Amniotic stem cell (primary cell): ENCODE measurements around the gene CYP2D6.
"Not testable (repeated sequence)": the region's sequence is repeated elsewhere in the genome, so short reads cannot be mapped to it uniquely, and the experiment has no call there.

ENCODE experiments used
- DNase-seq: peaks from one replicate; lab custom pipeline; 2025; lab: John Stamatoyannopoulos, UW

The CYP2D6 gene

DNA sequence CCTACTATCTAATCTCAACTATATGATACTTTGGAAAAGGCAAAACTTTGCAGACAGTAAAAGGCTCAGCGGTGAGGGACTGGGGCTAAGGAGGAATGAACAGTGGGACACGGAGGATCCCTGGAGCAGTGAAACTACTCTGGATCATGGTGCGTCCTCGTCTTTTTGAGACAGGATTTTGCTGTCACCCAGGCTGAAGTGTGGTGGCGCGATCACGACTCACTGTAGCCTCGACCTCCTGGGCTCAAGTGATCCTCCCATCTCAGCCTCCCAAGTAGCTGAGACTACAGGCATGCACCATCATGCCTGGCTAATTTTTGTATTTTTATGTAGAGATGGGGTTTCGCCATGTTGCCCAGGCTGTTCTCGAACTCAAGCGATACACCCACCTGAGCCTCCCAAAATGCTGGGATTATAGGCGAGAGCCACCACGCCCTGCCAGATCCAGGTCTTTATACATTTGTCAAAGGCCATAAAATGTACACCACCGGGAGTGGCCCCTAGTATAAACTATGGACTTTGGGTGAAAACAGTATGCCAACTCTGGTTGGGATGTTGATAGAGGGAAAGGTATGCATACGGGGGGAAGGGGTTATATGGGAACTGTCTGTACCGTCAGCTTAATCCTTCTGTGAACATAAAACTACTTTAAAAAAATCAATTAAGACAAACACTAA, 28.0 kb upstream of the CYP2D6 start:
- no peak for DNase-seq

DNA sequence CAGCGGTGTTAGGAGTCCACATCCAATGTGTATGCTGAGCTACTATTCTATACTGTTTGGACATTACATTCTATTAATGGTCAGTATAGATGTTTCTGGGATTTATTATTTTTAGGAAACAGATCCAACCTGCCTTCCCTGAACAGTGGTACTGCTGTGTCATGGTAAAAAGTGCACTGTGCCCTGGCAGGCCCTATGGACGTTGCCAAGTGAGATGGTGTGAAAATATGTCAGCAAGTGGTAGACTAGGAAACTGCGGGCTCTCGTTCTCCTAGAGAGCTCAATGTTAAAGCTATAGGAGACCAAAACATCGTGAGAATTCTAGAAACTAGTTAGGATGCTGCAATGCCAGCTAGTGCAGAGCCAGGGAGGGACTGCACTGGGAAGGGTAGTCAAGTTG, 26.0 kb upstream of the CYP2D6 start:
- no peak for DNase-seq

DNA sequence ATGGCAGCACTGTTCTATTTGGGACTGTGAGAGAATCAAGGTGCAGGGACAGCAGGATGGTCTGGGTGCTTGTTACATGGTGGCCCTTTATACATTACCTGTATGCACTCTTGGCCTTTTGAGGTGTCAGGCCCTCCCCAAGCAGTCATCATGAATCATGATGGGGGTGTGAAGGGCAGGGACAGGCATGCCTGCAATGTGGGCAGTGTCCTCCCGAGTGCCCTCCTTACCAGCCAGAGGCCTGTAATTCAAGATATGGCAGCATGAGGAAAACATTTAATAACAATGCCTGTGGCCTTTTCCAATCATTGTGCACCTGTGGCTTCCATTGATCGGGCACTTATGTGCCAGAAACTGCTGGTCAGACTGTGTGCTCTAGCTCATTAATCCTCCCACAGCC, 25.5 kb upstream of the CYP2D6 start:
- no peak for DNase-seq

DNA sequence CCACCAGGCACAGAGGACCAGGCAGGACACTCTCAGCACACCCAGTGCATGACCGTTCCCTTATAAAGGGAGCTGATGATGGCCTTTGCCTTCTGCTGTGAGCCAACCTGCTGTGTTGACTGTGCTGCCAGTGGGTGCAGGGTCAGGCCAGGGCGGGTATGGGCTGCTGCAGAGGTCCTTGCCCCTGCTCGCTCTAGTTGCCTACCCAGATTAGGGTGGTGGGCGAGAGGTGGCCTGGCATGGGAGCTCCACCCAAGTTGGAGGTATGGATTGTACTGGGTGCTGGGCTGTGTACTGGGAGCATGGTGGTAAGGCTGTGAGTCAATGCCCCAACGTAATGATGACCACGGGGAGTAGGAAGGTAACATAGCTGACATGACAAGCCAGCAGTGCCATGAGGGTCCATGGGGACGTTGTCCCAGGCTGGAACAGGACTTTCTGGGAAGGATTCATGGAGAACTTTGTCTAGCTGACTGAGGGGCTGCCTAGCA, 24.5 kb upstream of the CYP2D6 start:
- DNase-seq = no peak

DNA sequence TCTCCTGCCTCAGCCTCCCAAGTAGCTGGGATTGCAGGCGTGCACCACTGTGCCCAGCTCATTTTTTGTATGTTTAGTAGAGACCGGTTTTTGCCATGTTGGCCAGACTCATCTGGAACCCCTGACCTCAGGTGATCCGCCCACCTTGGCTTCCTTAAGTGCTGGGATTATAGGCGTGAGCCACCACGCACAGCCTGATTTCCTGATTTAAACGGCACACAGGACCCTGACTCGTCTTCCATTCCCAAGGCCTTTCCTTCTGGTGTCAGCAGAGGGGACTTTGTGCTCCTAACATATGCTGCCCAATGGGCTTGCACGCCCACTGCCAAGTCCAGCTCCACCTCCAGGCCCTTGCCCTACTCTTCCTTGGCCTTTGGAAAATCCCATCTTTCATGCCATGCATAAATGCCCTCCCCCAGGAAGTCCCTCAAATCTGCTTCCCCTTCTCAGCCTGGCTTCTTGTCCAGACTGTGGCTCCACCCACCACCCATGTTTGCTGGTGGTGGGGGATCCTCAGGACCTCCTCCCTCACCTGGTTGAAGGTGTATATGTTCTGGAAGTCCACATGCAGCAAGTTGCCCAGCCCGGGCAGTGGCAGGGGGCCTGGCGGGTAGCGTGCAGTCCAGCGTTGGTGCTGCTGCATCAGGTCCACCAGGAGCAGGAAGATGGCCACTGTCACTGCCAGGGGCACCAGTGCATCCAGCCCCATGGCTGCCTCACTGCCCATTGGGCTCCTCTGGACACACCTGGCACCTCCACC, 23.9 kb upstream of the CYP2D6 start:
- no peak for DNase-seq

DNA sequence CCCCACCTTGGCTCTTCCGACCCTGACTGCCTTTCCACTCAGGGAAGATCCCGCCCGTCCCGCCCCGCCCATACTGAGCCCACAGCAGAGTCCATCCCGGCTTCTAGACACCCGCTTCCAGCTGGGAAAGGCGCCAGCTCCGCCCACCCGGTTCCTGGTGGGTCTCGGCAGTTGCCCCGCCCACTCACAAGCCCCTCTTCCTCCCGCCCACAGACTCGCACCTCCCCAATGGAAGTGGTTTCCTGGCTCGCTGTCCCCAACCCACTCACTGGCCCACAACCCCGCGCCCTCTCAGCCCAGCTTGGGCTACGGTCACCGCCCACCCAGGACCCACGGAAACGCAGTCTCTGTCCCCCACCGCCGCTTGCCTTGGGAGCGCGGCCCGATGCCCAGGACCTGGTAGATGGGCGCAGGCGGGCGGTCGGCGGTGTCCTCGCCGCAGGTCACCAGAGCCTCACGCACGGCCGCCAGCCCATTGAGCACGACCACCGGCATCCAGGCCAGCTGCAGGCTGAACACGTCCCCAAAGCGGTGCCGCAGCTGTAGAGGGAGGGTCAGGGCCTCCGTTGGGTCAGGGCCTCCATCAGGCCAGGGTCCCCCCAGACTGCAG, 22.2 kb upstream of the CYP2D6 start:
- DNase-seq = no peak

DNA sequence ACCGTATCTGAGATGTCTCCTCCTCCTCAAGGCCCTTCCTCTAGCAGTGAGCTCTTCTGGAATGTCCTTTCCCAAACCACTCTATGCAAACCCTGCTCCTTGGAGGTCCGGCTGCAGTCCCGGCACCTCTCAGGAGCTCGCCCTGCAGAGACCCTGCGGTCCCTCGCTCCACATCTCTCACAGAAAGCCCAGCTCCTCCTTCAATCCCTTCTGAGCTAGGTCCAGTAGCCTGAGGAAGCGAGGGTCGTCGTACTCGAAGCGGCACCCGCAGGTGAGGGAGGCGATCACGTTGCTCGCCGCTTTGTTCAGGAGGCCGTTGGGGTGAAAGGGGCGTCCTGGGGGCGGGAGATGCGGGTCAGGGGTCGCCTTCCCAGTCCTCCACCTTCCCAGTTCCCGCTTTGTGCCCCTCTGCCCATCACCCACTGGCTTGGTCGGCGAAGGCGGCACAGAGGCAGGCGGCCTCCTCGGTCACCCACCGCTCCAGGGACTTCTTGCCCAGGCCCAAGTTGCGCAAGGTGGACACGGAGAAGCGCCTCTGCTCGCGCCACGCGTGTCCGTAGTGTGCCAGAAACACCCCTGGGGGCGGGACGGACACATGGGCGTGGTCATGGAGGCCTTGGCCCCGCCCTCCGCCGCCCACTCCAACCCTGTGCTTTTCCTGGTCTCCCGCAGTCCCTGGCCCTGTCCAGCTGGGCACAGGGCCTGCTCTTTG, 21.5 kb upstream of the CYP2D6 start:
- no peak for DNase-seq

DNA sequence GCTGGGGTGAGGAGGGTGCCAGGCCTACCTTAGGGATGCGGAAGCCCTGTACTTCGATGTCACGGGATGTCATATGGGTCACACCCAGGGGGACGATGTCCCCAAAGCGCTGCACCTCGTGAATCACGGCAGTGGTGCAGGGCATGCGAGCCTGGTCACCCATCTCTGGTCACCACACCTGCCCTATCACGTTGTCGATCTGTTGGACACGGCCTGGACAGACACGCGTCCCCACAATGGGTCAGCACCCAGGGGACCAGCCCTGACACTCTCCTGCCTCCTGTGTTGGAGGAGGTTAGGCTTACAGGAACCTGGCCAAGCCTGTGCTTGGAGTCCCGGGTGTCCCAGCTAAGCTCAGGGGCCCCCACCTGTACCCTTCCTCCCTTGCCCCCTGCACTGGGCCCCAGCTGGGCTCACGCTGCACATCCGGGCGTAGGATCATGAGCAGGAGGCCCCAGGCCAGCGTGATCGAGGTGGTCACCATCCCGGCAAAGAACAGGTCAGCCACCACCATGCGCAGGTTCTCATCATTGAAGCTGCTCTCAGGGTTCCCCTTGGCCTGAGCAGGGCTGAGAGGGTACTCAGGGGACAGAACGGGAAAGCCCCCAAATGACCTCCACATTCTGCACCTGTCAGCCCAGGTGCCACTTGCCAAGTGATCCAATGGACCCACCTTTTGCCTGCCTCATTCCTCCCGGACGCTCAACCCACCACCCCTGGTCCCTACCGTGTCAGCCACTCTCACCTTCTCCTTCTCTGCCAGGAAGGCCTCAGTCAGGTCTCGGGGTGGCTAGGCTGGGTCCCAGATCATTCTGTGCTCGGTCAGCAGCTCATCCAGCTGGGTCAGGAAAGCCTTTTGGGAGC, 20.3 kb upstream of the CYP2D6 start:
- no peak for DNase-seq

DNA sequence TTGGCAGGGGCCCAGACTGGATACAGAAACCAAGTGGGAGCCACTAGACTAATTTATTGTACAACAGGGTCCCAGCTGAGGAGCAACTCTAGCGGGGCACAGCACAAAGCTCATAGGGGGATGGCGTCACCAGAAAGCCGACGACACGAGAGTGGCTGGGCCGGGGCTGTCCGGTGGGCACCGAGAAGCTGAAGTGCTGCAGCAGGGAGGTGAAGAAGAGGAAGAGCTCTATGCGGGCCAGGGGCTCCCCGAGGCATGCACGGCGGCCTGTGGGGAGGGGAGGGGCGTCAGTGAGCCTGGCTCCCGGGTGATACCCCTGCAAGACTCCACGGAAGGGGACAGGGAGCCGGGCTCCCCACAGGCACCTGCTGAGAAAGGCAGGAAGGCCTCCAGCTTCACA, 19.2 kb upstream of the CYP2D6 start:
- DNase-seq = not testable (repeated sequence)

DNA sequence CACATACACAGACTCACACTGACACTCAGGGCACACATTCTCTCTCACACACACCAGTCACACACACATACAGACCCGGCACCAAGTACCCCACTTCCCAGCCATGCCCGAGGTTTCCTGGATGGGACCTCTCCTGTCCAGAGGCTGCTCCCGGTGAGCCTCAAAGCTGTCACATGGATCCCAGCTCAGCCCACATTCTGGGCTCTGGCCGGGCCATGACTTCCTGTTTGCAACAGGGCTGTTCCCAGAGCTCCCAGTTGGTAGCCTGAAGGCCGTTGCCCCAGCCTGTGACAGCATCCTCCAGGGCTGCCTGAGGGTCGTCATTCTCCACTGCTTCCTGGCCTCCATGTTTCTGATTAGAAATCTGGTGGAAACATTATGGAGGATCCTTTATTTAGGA, 14.6 kb upstream of the CYP2D6 start:
- DNase-seq = no peak

DNA sequence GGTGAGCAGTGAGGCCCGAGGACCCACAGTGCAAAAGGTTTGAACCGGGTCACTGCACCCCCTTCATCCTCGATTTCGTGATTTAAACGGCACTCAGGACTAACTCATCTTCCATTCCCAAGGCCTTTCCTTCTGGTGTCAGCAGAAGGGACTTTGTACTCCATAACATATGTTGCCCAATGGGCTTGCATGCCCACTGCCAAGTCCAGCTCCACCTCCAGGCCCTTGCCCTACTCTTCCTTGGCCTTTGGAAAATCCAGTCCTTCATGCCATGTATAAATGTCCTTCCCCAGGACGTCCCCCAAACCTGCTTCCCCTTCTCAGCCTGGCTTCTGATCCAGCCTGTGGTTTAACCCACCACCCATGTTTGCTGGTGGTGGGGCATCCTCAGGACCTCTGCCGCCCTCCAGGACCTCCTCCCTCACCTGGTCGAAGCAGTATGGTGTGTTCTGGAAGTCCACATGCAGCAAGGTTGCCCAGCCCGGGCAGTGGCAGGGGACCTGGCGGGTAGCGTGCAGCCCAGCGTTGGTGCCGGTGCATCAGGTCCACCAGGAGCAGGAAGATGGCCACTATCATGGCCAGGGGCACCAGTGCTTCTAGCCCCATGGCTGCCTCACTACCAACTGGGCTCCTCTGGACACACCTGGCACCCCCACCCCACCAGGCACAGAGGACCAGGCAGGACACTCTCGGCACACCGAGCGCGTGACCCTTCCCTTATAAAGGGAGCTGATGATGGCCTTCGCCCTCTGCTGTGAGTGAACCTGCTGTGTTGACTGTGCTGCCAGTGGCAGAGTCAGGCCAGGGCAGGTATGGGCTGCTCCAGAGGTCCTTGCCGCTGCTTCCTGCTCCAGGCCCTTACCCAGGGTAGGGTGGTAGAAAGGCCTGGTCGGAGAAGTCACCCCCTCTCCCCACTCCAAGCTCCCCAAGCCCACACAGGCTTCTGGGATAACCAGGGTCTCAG, 13.5 kb upstream of the CYP2D6 start:
- not testable (repeated sequence) for DNase-seq

DNA sequence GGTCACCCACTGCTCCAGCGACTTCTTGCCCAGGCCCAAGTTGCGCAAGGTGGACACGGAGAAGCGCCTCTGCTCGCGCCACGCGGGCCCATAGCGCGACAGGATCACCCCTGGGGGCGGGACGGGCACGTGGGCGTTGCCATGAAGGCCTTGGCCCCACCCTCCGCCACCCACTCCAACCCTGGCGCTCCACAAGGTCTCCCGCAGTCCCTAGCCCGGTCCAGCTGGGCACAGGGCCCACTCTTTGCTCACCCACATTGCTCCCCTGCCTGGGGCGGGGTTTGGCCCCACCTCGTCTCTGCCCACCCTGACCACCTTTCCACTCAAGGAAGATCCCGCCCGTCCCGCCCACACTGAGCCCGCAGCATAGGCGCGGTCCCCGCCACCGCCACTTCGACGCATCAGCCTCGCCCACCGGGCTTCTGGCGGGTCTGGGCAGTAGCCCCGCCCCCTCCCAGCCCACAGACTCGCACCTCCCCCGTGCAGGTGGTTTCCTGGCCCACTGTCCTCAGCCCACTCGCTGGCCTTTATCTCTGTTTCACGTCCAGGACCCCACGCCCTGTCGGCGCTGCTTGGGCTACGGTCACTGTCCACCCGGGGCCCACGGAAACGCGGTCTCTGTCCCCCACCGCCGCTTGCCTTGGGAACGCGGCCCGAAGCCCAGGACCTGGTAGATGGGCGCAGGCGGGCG, 12.3 kb upstream of the CYP2D6 start:
- DNase-seq = no peak

DNA sequence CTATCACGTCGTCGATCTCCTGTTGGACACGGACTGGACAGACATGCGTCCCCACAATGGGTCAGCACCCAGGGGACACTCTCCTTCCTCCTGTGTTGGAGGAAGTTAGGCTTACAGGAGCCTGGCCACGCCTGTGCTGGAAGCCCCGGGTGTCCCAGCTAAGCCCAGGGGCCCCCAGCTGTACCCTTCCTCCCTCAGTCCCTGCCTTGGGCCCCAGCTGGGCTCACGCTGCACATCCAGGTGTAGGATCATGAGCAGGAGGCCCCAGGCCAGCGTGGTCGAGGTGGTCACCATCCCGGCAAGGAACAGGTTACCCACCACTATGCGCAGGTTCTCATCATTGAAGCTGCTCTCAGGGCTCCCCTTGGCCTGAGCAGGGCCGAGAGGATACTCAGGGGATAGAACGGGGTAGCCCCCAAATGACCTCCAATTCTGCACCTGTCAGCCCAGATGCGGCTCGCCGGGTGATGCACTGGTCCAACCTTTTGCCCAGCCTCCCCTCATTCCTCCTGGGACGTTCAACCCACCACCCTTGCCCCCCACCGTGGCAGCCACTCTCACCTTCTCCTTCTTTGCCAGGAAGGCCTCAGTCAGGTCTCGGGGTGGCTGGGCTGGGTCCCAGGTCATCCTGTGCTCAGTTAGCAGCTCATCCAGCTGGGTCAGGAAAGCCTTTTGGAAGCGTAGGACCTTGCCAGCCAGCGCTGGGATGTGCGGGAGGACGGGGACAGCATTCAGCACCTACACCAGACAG, 10.9 kb upstream of the CYP2D6 start:
- DNase-seq = not testable (repeated sequence)

DNA sequence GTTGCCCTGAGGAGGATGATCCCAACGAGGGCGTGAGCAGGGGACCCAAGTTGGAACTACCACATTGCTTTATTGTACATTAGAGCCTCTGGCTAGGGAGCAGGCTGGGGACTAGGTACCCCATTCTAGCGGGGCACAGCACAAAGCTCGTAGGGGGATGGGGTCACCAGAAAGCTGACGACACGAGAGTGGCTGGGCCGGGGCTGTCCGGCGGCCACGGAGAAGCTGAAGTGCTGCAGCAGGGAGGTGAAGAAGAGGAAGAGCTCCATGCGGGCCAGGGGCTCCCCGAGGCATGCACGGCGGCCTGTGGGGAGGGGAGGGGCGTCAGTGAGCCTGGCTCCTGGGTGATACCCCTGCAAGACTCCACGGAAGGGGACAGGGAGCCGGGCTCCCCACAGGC, 9.5 kb upstream of the CYP2D6 start:
- DNase-seq = not testable (repeated sequence)

DNA sequence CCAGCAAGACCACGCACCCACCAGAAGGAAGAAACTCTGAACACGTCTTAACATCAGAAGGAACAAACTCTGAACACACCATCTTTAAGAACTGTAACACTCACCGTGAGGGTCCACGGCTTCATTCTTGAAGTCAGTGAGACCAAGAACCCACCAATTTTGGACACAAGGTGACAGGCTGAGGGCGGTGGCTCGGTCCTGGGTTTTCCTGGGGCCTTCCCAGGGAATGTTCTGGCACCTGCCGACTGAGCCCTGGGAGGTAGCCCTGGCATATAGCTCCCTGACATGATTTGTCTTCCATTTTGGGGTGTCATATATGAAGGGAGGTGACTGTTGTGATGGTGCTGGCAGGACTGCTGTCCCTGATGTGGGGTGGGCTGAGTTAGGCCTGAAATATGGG, 8.9 kb upstream of the CYP2D6 start:
- DNase-seq = not testable (repeated sequence)

DNA sequence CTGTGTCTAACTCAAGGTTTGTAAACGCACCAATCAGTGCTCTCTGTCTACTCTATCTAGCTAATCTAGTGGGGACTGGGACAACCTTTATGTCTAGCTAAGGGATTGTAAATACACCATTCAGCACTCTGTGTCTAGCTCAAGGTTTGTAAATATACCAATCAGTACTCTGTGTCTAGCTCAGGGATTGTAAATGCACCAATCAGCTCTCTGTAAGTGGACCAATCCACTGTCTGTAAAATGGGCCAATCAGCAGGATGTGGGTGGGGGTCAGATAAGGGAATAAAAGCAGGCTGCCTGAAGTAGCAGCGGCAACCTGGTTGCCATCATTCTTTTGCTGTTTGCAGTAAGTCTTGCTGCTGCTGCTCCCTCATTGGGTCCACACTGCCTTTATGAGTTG, 8.4 kb upstream of the CYP2D6 start:
- DNase-seq = no peak

DNA sequence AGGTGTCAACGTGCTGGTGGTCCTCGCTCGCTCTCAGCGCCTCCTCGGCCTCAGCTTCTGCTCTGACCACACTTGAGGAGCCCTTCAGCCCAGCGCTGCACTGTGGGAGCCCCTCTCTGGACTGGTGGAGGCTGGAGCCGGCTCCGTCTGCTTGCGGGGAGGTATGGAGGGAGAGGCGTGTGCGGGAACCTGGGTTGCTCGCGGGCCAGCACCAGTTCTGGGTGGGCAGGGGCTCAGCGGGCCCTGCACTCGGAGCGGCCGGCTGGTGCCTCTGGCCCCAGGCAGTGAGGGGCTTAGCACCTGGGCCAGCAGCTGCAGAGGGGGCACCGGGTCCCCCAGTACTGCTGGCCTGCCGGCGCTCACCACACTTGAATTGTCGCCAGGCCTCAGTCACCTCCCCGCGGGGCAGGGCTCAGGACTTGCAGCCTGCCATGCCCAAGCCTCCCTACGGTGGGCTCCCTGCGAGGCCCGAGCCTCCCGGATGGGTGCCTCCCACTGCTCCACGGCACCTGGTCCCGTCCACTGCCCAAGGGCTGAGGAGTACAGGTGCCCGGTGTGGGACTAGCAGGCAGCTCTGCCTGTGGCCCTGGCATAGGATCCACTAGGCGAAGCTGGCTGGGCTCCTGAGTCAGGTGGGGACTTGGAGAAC, 7.6 kb upstream of the CYP2D6 start:
- no peak for DNase-seq

DNA sequence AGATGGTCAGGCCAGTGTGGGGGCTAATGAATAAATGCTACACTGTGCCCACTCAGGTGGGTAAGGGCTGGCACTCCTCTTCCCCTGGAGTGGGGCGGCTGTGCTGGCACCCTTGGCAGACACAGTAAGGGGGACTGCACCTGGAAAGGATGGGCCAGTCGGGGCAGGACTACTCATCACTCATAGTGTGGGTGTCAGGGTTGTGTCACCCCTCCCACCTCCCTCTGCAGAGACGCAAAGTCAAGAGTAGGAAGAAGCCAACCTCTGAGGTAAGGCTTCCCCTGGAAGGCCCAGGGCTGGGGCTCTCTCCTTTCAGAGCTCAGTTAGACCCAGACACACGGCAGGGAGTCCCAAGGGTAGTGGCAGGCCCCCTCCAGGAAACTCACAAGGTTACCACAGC, 5.1 kb upstream of the CYP2D6 start:
- DNase-seq = not testable (repeated sequence)
